ES-I3 (cell line): ENCODE results near the gene LMF2.

Experiments used
- H3K36me3 ChIP-seq: 2 replicates; pipeline ENCODE4 v1.6.1; 2013; ENCODE audit warnings: mild to moderate bottlenecking, low read length, control low read depth, moderate library complexity; ENCODE audit not compliant: insufficient read depth
- H3K4me1 ChIP-seq: 2 replicates; pipeline ENCODE4 v1.6.1; 2013; ENCODE audit warnings: mild to moderate bottlenecking, control low read depth, low read length; ENCODE audit not compliant: insufficient read depth
- H3K9ac ChIP-seq: 2 replicates; pipeline ENCODE4 v1.6.1; 2013; ENCODE audit warnings: low read depth, mild to moderate bottlenecking, low read length, moderate library complexity
- H3K9me3 ChIP-seq: 2 replicates; pipeline ENCODE4 v1.6.1; 2013; ENCODE audit warnings: mild to moderate bottlenecking, low read length, moderate library complexity; ENCODE audit not compliant: control insufficient read depth, insufficient read depth

The LMF2 gene

GRCh38 chr22:50506611-50507420 is 686 bp downstream of the LMF2 start:
- peaks cover 6% of the 10 kb centered on the region; the same call in 1 of the 2 replicates for H3K4me1 ChIP-seq
- no peaks in the 10 kb centered on the region for H3K9me3 ChIP-seq
- H3K9ac ChIP-seq, result peak overlapping the region; percentile 55
- no peaks in the 10 kb centered on the region for H3K36me3 ChIP-seq

GRCh38 chr22:50505776-50506610 is 1.5 kb downstream of the LMF2 start:
- Histone ChIP-seq H3K4me1 (peaks cover 6% of the 10 kb centered on the region; the same call in 1 of the 2 replicates), H3K9ac (no peak overlapping the region), H3K36me3 (no peaks in the 10 kb centered on the region)

GRCh38 chr22:50505276-50505775 is 2.2 kb downstream of the LMF2 start:
- Histone ChIP-seq H3K9me3 (no peaks in the 10 kb centered on the region), H3K9ac (no peak overlapping the region), H3K4me1 (peaks cover 6% of the 10 kb centered on the region; the same call in 1 of the 2 replicates), H3K36me3 (no peaks in the 10 kb centered on the region)

More at GRCh38 chr22:50505776-50506610, 1.5 kb downstream of the LMF2 start:
- H3K9me3 ChIP-seq, result no peaks in the 10 kb centered on the region

GRCh38 chr22:50504369-50505211 is 2.9 kb downstream of the LMF2 start:
- H3K9me3 ChIP-seq, result no peaks in the 10 kb centered on the region
- H3K4me1 ChIP-seq, result peaks cover 6% of the 10 kb centered on the region; the same call in 1 of the 2 replicates

GRCh38 chr22:50503475-50504145 is 3.9 kb downstream of the LMF2 start:
- H3K9me3 ChIP-seq, result no peaks in the 10 kb centered on the region
- H3K36me3 ChIP-seq, result no peaks in the 10 kb centered on the region
- H3K9ac ChIP-seq, result no peak overlapping the region
- H3K4me1 ChIP-seq, result peaks cover 3% of the 10 kb centered on the region

More at GRCh38 chr22:50504369-50505211, 2.9 kb downstream of the LMF2 start:
- Histone ChIP-seq H3K36me3 (no peaks in the 10 kb centered on the region), H3K9ac (no peak overlapping the region)

GRCh38 chr22:50502628-50503474 is 4.7 kb downstream of the LMF2 start:
- H3K9me3 ChIP-seq, result no peaks in the 10 kb centered on the region
- H3K4me1 ChIP-seq, result peaks cover 5% of the 10 kb centered on the region
- H3K9ac ChIP-seq, result no peak overlapping the region
- no peaks in the 10 kb centered on the region for H3K36me3 ChIP-seq

GRCh38 chr22:50502096-50502495 is 5.4 kb downstream of the LMF2 start:
- H3K9ac ChIP-seq, result no peak overlapping the region

GRCh38 chr22:50500452-50500851 is 7.0 kb downstream of the LMF2 start:
- Histone ChIP-seq H3K9me3 (no peaks in the 10 kb centered on the region), H3K4me1 (peaks cover 5% of the 10 kb centered on the region; the same call in 1 of the 2 replicates), H3K9ac (no peak overlapping the region), H3K36me3 (no peaks in the 10 kb centered on the region)

More at GRCh38 chr22:50502096-50502495, 5.4 kb downstream of the LMF2 start:
- no peaks in the 10 kb centered on the region for H3K9me3 ChIP-seq
- H3K4me1 ChIP-seq, result peaks cover 5% of the 10 kb centered on the region
- no peaks in the 10 kb centered on the region for H3K36me3 ChIP-seq

- no peaks in the 10 kb centered on the region for H3K9me3 ChIP-seq
- H3K9ac ChIP-seq, result peak overlapping the region; percentile 40; the same call in 1 of the 2 replicates
- H3K36me3 ChIP-seq, result no peaks in the 10 kb centered on the region
- peaks cover 5% of the 10 kb centered on the region; the same call in 1 of the 2 replicates for H3K4me1 ChIP-seq
Measured at GRCh38 chr22:50498322-50498890, 9.1 kb downstream of the LMF2 start.

GRCh38 chr22:50497093-50497492 is 10.4 kb downstream of the LMF2 start:
- no peak overlapping the region for H3K9ac ChIP-seq
- H3K36me3 ChIP-seq, result no peaks in the 10 kb centered on the region
- peaks cover 5% of the 10 kb centered on the region; the same call in 1 of the 2 replicates for H3K4me1 ChIP-seq
- no peaks in the 10 kb centered on the region for H3K9me3 ChIP-seq

GRCh38 chr22:50490531-50491308 is 16.8 kb downstream of the LMF2 start:
- Histone ChIP-seq H3K9ac (no peak overlapping the region), H3K36me3 (no peaks in the 10 kb centered on the region), H3K4me1 (no peaks in the 10 kb centered on the region), H3K9me3 (no peaks in the 10 kb centered on the region)
